ENCODE results near the gene RICTOR.
"Not testable (repeated sequence)": the region's sequence is repeated elsewhere in the genome, so short reads cannot be mapped to it uniquely, and the experiment has no call there.

The RICTOR gene

DNA sequence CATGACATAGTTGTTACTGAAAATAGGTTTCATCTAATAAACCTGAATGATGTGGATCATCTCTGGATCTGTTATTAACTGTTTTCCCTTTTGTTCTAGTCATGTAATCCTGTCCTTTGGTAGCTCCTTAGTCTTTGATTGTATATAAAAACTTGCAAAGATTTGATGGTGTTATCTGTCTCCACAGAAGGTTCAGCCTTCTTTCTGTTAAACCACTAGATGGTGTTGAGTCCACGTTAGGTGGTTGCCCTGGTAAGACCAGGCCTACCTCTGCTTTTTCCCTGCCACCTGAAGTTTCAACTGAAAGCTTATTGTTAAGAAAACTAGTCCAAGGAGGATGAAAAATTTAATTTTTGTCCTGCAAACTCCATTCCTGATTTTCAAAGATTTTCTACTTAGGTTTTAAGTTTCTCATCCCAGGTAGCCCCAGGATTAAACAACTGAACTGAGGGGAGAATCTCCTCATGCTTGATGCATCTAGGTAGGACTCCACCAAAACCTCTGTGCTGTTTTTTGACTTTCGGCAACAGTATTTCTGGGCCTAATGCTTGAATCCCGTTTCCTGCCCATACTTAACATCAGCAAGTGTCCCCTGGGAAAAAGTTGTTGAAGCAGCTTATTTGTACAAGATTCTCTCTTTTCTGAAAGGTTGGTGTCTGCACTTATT is 68.5 kb downstream of the RICTOR start:
- DNase-seq: peak; percentile 13

DNA sequence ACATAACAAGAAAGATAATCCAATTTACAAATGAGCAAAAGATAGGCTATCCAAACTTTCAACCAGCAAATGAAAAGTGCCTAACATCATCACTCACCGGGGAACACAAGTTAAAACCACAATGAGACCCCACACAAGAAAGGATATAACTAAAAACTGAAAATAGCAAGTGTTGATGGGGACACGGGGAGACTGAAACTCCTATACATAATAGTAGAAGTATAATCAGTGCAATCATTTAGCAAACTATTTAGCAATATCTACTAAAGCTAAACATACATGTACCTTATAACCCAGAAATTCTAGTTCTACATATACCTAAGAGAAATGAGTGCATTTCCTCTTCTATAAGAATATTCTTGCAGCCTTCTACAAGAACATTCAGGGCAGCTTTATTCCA is 72.5 kb downstream of the RICTOR start:
- DNase-seq: no peak

DNA sequence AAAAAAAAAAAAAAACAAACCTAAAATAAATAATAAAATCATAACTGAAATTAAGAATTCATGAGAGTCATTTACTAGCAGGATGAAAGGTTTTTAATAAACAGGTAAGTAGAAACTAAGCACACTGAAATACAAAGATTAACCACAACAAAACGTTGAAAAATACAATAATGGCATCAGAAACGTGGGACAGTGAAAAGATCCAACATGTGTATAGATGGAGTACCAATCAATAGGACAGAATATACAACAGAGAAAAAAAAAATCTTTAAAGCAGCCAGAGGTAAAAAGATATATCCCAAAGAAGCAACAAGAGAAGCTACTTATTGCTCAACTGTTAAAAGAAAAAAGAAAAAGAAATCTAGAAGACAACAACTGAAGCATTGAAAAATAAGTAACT is 75.2 kb downstream of the RICTOR start:
- no peak for DNase-seq

DNA sequence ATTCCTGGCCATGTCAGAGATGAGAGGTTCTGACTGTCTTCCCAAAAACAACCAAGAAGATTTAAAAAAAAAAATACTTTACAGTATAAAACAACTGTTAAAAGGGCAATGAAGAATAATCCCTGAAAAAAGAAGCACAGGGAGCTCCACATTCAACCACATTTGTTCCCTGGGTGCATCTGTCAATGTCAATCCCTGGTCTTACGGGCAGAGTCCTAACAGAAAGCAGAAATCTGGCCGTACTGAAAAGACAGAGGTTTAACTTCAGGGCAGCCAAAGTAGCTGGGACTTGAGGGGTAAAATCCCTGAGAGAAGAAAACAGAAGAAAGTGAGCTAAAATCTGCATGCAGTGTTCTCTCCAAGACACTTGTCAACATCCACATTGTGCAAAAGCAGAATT is 76.6 kb downstream of the RICTOR start:
- DNase-seq: no peak

DNA sequence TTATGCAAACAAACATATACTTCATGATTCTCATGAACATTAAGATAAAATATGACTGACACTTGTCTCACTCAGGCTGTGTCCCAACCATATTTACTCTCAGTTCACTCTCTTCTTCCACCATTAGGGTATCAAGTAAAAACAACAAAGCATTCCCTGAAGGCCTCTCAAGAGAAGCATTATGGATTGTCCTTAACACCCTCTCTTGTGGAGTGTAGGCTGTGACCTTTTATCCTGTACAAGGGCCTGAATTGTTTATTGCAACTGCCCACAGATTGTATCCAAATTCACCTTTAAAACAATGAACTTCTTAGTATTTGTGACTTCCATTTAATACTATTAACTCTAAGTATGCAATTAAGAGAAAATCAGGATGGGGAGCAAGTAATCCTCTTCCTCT is 78.1 kb downstream of the RICTOR start:
- DNase-seq: no peak

DNA sequence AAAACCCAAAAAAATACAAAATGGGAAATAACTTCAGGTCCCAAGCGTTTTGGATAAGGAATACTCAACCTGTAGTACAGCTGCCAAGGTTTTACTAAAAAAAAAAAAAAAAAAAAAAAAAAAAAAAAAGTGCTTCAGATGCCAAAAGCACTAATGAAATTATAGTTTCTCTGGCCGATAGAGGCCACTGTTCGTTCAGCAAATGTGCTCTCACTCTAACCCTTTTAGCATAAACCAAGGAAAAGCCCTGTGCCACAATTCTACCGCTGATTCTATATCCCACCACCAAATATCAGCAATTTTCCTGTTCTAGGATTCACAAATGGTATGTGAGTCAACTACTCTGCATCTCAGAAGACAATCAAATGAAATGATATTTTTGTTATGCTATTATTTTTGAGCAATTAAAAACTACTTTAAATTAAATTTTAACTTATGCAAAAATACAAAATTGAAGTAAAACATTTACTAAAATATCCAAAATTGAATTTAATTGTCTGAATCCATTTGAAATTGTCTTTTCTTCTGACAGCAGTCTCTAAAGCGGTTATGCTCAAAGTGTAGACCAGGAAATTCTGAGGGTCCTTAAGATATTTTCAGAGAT is 79.8 kb downstream of the RICTOR start:
- DNase-seq: peak; percentile 70

DNA sequence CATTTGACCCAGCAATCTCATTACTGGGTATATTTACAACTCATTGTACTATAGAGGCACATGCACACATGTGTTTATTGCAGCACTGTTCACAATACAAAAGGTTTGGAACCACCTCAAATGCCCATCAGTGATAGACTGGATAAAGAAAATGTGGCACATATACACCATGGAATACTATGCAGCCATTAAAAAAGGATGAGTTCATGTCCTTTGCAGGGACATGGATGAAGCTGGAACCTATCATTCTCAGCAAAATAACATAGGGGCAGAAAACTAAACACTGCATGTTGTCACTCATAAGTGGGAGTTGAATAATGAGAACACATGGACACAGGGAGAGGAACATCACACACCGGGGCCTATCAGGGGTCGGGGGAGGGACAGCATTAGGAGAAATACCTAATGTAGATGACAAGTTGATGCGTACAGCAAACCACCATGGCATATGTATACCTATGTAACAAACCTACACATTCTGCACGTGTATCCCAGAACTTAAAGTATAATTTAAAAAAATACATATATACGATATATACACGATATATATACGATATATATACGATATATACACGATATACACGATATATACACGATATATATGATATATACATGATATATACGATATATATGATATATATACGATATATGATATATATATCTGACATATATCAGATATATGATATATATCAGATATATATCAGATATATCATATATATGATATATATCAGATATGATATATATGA is 84.1 kb downstream of the RICTOR start:
- not testable (repeated sequence) for DNase-seq

DNA sequence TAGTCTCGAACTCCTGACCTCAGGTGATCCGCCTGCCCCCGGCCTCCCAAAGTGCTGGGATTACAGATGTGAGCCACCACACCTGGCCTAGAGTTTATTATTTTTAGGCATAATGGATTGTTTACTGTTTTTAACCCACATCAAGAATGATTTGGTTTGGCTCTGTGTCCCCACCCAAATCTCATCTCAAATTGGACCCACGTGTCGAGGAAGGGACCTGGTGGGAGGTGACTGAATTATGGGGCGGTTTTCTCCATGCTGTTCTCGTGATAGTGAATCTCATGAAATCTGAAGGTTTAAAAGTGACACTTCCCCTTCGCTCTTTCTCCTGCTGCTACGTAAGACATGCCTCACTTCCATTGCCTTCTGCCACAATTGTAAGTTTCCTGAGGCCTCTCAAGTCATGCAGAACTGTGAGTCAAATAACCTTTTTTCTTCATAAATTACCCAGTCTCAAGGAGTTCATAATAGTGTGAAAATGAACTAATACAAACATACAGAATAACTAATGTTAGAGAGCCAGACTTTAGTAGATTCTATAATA is 88.2 kb downstream of the RICTOR start:
- no peak for DNase-seq

DNA sequence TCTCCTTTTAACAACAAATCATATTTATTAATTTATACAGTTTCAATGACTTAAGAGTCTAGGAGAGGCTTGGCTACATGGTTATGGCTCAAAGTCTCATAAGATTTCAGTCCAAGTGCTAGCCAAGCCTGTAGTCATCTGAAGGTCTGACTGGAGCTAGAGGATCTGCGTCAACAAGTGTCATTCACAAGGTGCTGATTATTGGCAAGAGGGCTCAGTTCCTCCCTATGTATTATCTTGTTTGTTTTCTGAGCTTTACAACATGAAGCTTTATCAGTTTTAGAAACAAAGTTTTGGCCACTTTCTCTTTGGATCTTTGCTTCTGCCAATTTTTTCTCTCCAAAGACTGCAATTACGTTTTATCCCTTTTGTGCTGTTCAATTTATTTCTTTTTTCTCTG is 94.7 kb downstream of the RICTOR start:
- DNase-seq: no peak

DNA sequence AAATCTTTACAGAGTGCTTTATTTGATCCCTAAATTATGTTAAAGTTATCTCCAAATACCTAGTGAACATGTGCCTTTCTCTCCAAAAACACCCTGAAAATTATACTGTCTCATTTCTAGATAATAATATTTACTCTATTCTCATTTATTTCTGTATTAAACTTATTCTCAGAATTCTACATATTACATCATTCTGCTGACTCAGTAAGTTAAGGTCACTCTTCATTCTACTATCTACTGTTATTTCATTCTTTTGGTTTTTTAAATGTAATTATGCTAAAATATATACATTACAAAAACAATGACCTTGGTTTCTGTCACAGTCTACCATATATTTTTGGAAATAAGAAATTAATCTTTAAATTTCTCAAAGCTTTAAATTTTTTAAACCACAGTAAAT is 96.2 kb downstream of the RICTOR start:
- DNase-seq: no peak

DNA sequence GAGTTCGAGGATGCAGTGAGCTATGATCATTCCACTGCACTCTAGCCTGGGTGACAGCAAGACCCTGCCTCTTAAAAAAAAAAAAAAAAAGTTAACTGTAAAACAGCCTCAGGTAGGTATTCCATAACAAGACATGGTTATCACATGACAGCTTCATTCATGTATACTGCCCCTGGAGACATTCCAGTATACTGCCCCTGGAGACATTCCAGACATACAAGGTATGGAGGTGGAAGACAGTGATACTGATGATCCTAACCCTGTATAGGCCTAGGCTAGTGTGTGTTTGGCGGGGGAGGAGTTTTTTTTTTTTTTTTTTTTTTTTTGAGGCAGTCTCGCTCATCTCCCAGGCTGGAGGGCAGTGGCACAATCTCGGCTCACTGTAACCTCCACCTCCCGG is 105.5 kb downstream of the RICTOR start:
- no peak for DNase-seq

DNA sequence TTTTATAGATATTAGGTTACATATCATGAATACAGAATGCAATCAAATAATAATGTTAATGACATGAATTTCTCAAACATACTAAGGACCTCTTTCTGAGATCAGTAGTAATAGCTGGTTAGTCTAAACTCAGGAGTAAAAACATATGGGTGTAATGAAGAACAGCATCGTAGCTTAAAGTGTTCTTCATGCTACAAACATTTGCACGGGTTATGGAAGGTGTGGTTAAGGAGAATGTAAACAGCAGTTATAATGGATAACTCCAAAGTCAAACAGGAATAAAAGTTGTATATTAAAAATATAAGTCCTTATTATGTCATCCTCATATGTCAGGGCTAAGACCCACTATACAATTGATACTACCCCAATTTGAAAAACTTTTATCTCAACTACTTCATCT is 112.5 kb downstream of the RICTOR start:
- no peak for DNase-seq

DNA sequence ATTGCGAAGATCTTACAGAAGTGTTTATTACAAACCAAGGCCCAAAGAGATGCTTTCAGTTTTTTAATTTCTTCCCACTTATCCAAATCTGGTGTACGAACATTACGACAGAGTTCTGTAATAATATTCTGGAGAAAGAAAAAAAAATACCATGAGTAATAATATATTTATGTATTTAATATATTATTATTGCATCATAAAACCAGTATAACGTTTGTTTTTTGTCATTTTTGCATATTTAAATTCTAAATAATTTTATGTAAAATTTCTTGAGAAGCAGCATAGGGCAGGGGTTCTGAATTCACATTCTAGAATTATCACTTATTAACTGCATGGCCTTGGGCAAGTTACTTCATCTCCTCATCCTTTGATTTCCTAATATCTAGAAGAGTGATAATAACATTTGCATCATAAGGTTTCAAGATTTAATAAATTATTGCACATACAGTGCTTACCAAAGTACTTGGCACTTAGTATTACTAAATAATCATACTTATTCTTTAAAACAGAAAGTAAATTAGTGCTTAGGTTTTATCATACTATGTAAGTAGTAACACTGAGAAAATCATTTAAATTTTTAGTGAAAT is 120.7 kb downstream of the RICTOR start:
- no peak for DNase-seq

DNA sequence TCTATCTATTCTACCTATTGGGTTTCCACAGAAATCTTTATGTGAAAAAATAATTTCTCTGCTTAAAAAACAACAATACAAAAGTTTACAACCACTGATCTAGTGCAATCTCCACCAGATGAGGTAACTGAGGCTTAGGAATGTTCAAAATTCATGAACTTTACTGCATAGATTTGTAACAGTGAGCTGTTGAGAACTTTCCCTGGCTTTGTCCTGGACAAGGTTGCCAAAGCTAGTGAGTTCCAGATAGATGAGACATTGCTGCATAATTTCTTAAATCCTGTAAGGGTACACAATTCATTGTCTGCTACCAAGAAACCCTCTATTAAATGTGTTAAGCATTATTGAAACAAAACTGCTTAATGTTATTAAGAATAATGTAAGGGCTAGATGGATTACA is 125.7 kb downstream of the RICTOR start:
- no peak for DNase-seq

DNA sequence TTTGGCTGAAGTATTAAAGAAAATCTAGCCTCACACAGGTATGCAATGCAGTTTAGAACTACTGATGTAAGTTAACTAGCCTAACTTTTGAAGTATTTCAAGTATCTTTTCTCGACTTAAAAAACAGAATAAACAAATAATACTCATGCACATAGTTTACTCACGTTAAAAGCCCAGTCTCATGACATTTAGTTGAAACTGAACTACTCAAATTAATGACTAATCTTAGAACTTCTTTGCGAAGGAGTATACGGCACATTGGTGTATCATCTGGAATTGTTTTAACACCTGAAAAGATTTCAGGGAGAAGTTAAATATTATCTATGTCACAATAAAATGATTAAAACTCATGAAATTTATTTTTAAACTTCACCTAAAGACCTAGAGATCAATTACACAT is 129.9 kb downstream of the RICTOR start:
- no peak for DNase-seq

DNA sequence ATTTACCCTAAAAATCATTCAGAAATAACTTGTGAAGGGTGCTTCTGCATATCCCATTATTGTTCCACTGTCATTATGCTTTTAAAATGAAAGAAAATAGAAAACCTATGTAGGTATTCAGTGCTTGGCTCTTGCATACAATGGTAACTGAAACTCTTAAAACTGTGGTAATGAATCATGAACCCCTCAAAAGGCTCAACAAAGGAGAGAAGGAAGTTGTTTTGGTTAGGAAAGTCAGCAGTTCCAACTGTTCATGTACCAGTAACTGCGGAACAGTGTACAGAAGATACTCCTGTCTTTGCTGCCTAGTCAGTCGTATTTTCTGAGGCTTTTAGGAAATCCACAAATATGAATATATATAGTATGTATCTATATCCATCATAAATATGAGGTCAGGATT is 132.3 kb downstream of the RICTOR start:
- no peak for DNase-seq

DNA sequence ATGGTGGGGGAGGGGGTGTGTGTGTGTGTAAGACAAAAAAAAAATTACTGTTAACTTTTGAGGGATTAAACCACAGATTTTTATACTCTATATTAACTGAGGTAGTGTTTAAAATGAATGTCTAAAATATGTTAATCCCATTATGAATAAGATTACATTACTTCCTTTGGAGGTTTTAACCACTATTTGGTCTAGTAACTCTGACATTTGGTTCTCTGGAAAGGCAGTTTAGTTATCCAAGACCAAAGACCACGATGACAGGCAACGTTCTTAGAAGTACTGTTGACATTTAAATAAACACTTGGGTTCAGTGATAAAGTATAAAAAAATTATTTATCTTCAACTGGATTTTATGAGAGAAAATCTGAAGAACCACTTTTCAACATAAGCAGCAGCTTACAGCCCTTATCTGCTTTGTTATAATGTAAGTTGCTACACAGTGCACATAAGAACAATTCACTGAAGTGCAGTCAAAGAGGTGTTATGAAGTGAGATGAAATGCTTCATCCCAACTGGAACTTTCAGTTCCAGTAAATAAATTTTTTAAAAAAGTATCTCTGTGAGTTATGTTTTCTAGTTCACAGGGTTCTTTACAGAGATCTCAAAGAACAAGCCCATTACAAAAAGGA is 133.9 kb downstream of the RICTOR start:
- no peak for DNase-seq

DNA sequence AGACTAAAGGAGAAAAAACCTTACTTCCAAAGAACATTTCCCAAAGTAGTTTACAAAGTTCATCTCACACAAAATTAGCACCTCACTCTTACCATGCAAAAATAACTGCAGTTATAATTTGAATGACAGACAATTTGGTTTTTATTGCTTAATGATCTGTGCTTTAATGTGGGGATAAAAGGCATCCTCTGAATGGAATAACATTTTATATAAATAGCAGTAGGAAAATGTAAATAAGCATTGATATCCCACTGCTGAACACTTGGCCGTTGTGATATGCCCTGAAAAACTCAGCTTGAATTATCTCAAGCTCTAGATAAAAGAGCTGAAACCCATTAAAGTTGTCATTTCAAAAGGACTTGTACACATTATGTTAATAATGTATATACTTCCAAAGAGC is 135.2 kb downstream of the RICTOR start:
- no peak for DNase-seq

DNA sequence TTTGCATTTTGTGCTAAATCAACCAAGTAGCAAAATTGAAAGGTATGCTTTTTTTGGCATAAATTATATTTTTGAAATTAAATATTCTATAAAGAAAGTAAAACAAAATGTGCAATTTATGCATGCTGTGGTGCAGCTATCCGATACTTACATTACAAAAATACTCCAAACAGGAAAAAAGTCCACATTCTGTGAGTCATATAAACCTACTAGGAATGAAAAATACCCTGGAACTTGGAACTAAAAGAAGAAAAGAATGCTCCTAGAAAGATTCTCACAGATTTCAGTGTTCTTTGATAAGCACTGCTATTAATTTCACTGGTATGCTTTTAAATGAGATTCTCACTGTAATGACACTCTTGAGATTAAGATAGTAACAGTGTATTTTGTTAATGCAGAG is 135.8 kb downstream of the RICTOR start:
- peak; percentile 10 for DNase-seq

DNA sequence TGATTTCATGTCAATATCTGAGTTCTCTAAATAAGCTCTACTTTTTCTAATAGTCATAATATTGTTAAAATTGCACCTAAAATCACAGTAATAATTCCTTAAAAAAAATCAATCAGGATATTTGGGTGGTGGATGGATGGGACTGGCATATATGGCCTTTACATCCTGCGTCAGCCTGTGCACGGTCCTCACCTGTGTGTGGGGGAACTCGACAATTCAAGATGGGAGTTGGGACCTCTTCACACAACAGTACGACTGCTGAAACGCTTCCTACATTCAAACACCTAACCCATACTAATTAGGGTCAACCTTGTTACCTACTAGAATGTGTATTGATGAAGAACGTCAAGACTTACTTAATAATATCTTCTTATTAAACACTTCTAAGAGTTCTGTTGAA is 137.9 kb downstream of the RICTOR start:
- no peak for DNase-seq

DNA sequence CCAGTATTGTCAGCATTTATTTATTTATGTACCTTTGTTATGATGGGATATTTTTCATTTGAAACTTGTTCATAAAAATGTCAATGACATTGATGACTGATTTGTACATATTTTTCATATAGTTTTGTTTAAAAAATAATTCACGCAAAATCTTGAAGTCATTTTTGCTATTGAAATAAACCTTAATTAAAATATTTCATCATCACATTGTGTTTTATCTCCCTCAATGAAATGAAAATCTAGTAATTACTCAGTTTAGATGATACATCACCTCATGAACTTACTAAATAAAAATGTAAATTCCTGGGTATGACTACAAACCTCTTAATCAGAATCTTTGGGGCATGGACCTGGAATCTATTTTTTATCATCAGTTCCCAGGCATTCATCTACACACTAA is 138.8 kb downstream of the RICTOR start:
- DNase-seq: no peak

DNA sequence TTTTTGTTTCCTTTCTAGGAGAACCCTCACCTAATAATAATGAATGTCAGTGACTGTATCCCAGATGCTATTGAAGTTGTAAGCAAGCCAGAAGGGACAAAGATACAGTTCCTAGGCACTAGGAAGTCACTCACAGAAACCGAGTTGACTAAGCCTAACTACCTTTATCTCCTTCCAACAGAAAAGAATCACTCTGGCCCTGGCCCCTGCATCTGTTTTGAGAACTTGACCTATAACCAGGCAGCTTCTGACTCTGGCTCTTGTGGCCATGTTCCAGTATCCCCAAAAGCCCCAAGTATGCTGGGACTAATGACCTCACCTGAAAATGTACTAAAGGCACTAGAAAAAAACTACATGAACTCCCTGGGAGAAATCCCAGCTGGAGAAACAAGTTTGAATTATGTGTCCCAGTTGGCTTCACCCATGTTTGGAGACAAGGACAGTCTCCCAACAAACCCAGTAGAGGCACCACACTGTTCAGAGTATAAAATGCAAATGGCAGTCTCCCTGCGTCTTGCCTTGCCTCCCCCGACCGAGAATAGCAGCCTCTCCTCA is 141.3 kb downstream of the RICTOR start:
- DNase-seq: no peak

DNA sequence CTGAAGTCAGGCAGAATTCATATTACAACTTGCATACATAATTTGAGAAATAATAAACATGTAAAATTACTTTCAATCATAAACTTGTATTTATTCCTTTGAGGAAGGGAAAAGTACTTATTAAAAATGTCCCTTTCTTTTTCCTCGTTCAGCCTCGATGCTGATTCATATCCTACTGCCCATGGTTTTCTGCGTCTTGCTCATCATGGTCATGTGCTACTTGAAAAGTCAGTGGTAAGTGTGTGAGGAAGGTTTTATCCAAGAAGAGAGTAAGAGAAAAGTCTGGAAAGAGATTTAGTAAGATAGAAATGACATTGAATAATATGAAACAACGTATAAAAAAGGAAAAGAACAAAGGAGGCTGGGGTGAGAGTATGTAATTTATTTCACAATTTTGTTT is 142.5 kb downstream of the RICTOR start:
- no peak for DNase-seq
